ENCODE data around the gene MXRA5.
"Not testable (repeated sequence)": the region's sequence is repeated elsewhere in the genome, so short reads cannot be mapped to it uniquely, and the experiment has no call there.

MXRA5 gene

DNA sequence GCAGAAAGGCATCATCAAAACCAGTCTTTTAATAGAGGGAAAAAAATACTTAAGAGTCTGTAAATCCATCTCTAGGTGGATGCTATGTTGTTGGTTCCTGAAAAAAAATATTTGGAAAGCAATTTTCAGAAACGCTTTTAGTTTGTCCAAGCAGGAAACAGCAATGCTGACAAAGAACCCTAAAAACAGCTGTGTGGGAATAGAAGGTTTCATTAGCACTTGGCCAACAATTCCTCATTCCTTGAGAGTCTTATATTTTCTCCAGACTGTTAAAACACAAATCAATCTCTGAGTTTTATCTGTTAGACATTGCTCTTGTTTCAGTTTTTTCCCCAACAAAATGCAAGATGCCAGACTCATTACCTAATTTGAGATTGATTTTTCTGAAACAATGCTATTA, 6.4 kb downstream of the MXRA5 start:
- DNase-seq, result no peak

- no peak for DNase-seq
These were observed 19.8 kb downstream of the MXRA5 start for GRCh38 chrX:3326681-3327080.

DNA sequence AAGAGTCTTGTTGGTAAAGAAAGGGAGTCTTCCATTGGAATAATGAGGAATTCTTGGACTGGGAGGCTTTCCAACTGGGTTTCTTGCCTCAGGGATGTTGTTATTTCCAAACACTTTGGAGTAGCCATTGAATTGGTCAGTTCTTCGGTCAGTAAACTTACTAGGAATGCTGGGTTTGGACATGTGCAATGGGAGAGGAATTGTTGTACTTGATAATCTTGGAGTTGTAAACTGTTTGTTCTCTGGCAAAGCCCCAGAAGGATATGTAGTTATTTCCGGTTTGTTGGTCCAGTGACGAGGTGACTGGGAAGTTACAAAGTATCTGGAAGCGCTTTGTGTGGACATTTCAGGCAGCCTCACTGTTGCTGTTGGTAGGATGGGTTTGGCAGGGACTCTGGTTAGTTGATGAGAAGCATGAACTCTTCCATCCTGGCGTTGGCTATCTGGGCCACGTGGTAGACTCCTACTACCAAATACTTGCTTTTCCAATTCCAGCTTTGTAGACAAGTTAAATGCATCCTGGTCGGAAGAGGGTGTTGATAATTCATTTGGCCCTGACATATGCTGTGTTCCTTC, 25.9 kb downstream of the MXRA5 start:
- DNase-seq, result no peak

DNA sequence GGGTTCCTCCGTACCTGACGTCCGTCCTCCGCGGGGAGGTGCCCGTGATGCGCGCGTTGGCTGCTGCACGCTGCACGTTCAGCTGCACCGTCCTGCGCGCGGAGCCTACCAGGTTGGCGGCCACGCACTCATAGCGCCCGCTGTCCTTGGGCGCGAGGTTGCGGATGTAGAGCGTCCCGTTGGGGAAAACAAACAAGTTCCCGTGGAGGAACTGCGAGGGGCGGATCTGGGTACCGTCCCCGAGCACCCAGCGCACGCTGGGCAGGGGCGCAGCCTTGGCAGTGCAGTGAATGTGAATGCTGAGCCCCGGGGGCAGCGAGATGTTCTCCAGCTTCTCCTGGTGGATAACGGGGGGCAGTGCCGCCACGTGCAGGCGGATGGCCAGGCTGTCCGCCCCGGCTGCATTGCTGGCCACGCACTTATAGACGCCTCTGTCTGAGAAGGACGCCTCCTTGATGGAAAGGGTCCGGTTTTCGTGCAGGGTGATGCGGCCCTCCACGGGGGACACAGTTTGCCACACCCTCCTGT, 29.2 kb downstream of the MXRA5 start:
- DNase-seq, result no peak

GRCh38 chrX:3312109-3312508, 34.3 kb downstream of the MXRA5 start:
- DNase-seq, result no peak

DNA sequence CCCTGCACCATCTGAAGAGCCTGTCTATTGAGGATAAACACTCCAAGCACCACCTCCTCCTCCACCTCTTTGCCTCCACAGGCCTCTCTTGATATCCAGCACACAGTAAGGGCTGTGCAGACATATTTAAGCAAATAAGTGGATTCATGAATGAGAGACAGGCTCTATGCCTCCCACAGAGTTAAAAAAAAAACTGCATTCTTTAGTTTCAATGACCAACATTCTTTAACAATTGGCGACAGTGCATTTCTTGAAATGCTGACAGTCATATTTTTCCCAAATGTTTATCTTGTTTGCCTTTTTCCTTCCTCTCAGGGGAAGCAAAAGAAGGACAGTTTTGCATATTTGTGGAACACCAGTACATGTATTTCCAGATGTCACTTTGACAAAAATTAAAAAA, 38.6 kb downstream of the MXRA5 start:
- no peak for DNase-seq

DNA sequence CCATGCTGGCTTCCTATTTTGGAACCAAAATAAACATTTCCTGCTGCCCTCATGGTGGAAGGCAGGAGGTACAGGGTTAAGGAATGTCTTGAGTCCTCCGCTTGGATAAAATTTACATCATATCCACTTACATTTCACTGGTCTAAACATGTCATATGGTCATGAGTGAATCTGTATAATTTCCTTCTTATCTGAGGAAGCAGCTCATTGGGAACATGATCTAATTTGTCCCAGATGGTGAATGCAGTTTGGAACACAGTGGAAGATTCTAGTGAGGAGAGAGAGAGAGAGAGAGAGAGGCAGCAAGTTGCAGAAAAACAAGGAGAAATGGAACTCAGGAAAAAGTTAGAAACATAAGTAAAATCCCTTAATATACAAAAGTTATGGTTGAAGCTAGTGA, 46.8 kb downstream of the MXRA5 start:
- no peak for DNase-seq

- DNase-seq, result no peak
These were observed 50.7 kb downstream of the MXRA5 start for GRCh38 chrX:3295731-3296130.

GRCh38 chrX:3293251-3293650, 53.2 kb downstream of the MXRA5 start:
- no peak for DNase-seq

GRCh38 chrX:3290561-3290960, 55.9 kb downstream of the MXRA5 start:
- DNase-seq, result no peak

- DNase-seq, result no peak
These were observed 60.1 kb downstream of the MXRA5 start for GRCh38 chrX:3286196-3286945.

- no peak for DNase-seq
These were observed 65.7 kb downstream of the MXRA5 start for GRCh38 chrX:3280706-3281105.

DNA sequence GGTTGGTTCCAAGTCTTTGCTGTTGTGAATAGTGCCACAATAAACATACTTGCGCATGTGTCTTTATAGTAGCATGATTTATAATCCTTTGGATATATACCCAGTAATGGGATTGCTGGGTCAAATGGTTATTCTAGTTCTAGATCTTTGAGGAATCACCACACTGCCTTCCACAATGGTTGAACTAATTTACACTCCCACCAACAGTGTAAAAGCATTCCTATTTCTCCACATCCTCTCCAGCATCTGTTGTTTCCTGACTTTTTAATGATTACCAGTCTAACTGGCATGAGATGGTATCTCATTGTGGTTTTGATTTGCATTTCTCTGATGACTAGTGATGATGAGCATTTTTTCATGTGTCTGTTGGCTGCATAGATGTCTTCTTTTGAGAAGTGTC, 72.8 kb downstream of the MXRA5 start:
- DNase-seq, result not testable (repeated sequence)

GRCh38 chrX:3271834-3272186, 74.6 kb downstream of the MXRA5 start:
- no peak for DNase-seq

GRCh38 chrX:3271183-3271833, 75.1 kb downstream of the MXRA5 start:
- no peak for DNase-seq

GRCh38 chrX:3268829-3269228, 77.6 kb downstream of the MXRA5 start:
- DNase-seq, result no peak

DNA sequence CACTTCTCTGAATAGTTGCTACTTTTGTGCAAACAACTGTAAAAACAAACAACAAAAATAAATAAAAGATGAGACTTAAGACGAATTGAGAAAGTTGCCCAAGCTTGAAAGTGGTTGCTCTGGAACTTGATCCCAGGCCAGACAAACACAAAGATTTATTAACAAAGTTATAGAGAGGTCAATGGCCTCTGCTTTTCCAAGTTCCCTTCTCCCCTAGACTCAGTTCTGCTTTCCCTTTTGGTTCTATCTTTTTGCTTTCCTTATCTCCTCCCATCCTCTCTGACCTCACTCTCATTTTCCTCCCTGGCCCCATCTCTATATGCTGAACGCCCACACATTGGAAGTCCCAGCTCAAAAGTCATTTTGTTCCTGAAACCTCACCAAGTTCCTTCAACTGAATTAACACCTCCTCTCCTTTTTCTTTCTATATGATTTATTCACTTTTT, 82.7 kb downstream of the MXRA5 start:
- no peak for DNase-seq

DNA sequence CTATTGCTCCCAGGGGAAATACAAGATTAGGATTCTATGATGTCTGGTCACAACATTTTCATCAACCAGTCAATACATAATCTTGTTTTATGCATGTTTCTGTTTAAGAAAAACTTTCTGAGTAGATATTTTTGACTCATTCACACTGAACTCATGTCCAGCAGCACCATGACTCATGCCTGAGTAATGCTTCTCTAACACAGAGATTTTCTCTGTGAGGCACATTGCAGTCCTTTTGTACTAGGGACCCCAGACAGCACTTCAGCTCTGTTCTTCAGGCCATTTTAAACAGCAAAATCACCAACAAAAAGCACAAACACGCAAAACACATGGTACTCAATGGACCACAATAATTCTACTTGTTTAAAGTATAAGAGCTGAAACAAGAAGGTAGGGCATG, 83.6 kb downstream of the MXRA5 start:
- no peak for DNase-seq
